ENCODE results near the gene QRFPR. TPM values are rescaled to one million over a fixed set of nuclear protein-coding genes. Genes with fewer than 3 reads are reported as not detected.

Gene QRFPR
- total and polyA plus RNA-seq, 2 of the 8 experiments (the other 6 are each of a cell fraction or from before 2014, with no cell fraction given), result 1.0 to 2.9 TPM

DNA sequence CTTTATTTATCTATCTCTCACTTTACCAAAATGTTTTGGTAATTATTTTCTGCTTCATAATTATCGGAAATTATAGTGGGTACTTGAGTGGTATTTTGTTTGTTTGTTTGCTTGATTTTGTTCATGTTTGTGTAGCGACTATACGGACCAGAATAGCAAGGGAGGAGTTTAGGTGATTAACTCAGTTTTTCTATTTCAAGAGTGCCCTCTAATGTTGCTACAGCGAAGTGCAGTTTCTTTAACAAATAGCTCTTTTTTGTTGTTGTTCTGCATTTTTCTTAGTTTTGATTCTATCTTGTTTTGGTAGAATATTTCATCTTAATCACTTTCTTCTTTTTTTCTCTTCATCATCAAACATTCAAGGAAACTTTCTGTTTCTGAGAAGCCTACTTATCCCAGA is 40.8 kb upstream of the QRFPR start:
- H3K4ac ChIP-seq (replicated peaks; ENCODE audit: insufficient read length, low read depth, low read length), result no peak overlapping the region
- ChIA-PET CTCF (ENCODE audit: partially characterized antibody) (interaction anchor here (0.6 to 3.1 kb wide), 30 partner anchors 9 to 604 kb away, joined by 3 to 33 read pairs (median 4); no protein-coding TSS in a partner anchor), POLR2A (ENCODE audit: partially characterized antibody) (no interaction called here)
- H3K56ac ChIP-seq (replicated peaks; ENCODE audit: insufficient read length, low read depth, low read length), result no peak overlapping the region
- H3K79me1 ChIP-seq (ENCODE audit: low read depth, low read length), result no peaks in the 10 kb centered on the region
- no peak overlapping the region for H2BK12ac ChIP-seq (ENCODE audit: low read depth, low read length)
- H3K27ac ChIP-seq (ENCODE audit: low read depth, low read length), result no peak overlapping the region
- no peak overlapping the region for H2AK5ac ChIP-seq (ENCODE audit: low read depth, low read length)
- no peaks in the 10 kb centered on the region for H3K4me1 ChIP-seq (replicated peaks in 1 of 4; ENCODE audit: control insufficient read depth in 3 of 4, insufficient read depth in 4 of 4, low read length in 3 of 4)
- no peaks in the 10 kb centered on the region for H3K23me2 ChIP-seq (ENCODE audit: low read depth, low read length)
- H2BK20ac ChIP-seq (ENCODE audit: low read length), result no peak overlapping the region
- H3K23ac ChIP-seq (ENCODE audit: insufficient read length), result no peak overlapping the region
- H3K9me3 ChIP-seq (ENCODE audit: insufficient read depth in 2 of 2, low read depth in 1 of 2, low read length in 1 of 2), result no peaks in the 10 kb centered on the region
- H4K91ac ChIP-seq (replicated peaks; ENCODE audit: insufficient read length, low read length), result no peak overlapping the region
- no peaks in the 10 kb centered on the region for H4K20me1 ChIP-seq (replicated peaks in 1 of 2; ENCODE audit: control insufficient read depth in 1 of 2, insufficient read depth in 2 of 2, low read length in 2 of 2)
- no peak overlapping the region for H4K8ac ChIP-seq (ENCODE audit: extremely low read depth, insufficient read depth, low read length)
- H3K36me3 ChIP-seq (ENCODE audit: control insufficient read depth in 2 of 4, insufficient read depth in 4 of 4, low read length in 3 of 4), result no peaks in the 10 kb centered on the region
- no peak overlapping the region for H2BK120ac ChIP-seq (replicated peaks; ENCODE audit: low read depth, low read length)
- H2BK15ac ChIP-seq (ENCODE audit: low read length), result no peak overlapping the region
- no peak for DNase-seq (ENCODE audit: low read depth in 1 of 2, low spot score in 2 of 2)
- H3K79me2 ChIP-seq (ENCODE audit: control insufficient read depth in 1 of 2, insufficient read depth in 2 of 2, low read length in 2 of 2), result no peaks in the 10 kb centered on the region
- no peaks in the 10 kb centered on the region for H3K27me3 ChIP-seq (replicated peaks in 1 of 4; ENCODE audit: control insufficient read depth in 3 of 4, extremely low read depth in 1 of 4, insufficient read depth in 3 of 4, low read length in 3 of 4)
- no peak overlapping the region for H3K4me3 ChIP-seq (ENCODE audit: extremely low read depth in 1 of 4, insufficient read depth in 2 of 4, low read depth in 3 of 4, low read length in 4 of 4)
- H2BK5ac ChIP-seq (ENCODE audit: low read depth, low read length), result no peak overlapping the region
- no peak overlapping the region for H3K4me2 ChIP-seq (ENCODE audit: insufficient read depth in 1 of 2, low read depth in 2 of 2, low read length in 2 of 2)
- TF ChIP-seq RAD21 (IDR thresholded peaks at IDR 0.05 in 1 of 2, conservative IDR thresholded peaks at IDR 0.05 in 1 of 2; ENCODE audit: low read depth in 2 of 2, low read length in 2 of 2) (peak; percentile 70 to 76), GTF2F1 (IDR thresholded peaks at IDR 0.05; ENCODE audit: borderline replicate concordance, low read depth, low read length) (no peak)
- TF ChIP-seq, protein P1, sequence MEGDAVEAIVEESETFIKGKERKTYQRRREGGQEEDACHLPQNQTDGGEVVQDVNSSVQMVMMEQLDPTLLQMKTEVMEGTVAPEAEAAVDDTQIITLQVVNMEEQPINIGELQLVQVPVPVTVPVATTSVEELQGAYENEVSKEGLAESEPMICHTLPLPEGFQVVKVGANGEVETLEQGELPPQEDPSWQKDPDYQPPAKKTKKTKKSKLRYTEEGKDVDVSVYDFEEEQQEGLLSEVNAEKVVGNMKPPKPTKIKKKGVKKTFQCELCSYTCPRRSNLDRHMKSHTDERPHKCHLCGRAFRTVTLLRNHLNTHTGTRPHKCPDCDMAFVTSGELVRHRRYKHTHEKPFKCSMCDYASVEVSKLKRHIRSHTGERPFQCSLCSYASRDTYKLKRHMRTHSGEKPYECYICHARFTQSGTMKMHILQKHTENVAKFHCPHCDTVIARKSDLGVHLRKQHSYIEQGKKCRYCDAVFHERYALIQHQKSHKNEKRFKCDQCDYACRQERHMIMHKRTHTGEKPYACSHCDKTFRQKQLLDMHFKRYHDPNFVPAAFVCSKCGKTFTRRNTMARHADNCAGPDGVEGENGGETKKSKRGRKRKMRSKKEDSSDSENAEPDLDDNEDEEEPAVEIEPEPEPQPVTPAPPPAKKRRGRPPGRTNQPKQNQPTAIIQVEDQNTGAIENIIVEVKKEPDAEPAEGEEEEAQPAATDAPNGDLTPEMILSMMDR (IDR thresholded peaks at IDR 0.05; ENCODE audit: control extremely low read depth in 1 of 3, insufficient read depth in 1 of 3, low read depth in 1 of 3, low read length in 3 of 3), result peak in 2 of 3 experiments; percentile 50 to 64; a peak in 2 of 4 replicates
- H3K18ac ChIP-seq (ENCODE audit: extremely low read depth, low read length), result no peak overlapping the region
- H2AFZ ChIP-seq (ENCODE audit: low read length), result no peak overlapping the region
- H3K14ac ChIP-seq (ENCODE audit: insufficient read length), result no peak overlapping the region
- H3K9ac ChIP-seq (replicated peaks in 1 of 4; ENCODE audit: extremely low read depth in 1 of 4, low read depth in 3 of 4, low read length in 3 of 4), result no peak overlapping the region
- no peak overlapping the region for H4K5ac ChIP-seq (ENCODE audit: insufficient read length, low read depth, low read length)
- FAIRE-seq, result peak; percentile 84
- 52% methylated on average over 4 of the region's 4 CpGs; no CpG with 5 or more reads in 1 of the 2 experiments for WGBS, 2 experiments (ENCODE audit: extremely low coverage in 1 of 2, insufficient coverage in 1 of 2, insufficient read length in 1 of 2, insufficient replicate concordance in 2 of 2, low coverage in 1 of 2, low lambda C conversion rate in 2 of 2, missing lambda C conversion rate in 1 of 2)
